Activated CD4-positive, alpha-beta memory T cell treated with anti-CD3 and anti-CD28 coated beads for 36 hours (primary cell): ENCODE measurements around the gene LATS2. TPM values are rescaled to one million over a fixed set of nuclear protein-coding genes. Genes with fewer than 3 reads are reported as not detected.
"Not testable (repeated sequence)": the region's sequence is repeated elsewhere in the genome, so short reads cannot be mapped to it uniquely, and the experiment has no call there.

ENCODE experiments used
- CTCF ChIA-PET: fragments of 350-600 bp; sonication (Branson Sonifier 250); formaldehyde crosslinking; loops from one replicate; lab custom pipeline; 2021; ENCODE audit warnings: antibody characterized with exemption, inconsistent platforms; lab: Charles Lee
- POLR2A ChIA-PET: fragments of 350-600 bp; sonication (Branson Sonifier 250); formaldehyde crosslinking; loops from one replicate; lab custom pipeline; 2021; ENCODE audit warnings: antibody characterized with exemption; lab: Charles Lee
- DNase-seq: peaks from one replicate; pipeline ENCODE4 v3.0.0-alpha.2; 2020
- H3K27ac Mint-ChIP-seq: one replicate; pipeline ENCODE4 v1.8.0; 2021; ENCODE audit warnings: mixed read lengths
- H3K27me3 Mint-ChIP-seq: one replicate; pipeline ENCODE4 v1.8.0; 2021; ENCODE audit warnings: mixed read lengths
- H3K36me3 Mint-ChIP-seq: one replicate; pipeline ENCODE4 v1.8.0; 2021; ENCODE audit warnings: mixed read lengths
- H3K4me1 Mint-ChIP-seq: one replicate; pipeline ENCODE4 v1.8.0; 2021; ENCODE audit warnings: low read depth, mixed read lengths
- H3K4me3 Mint-ChIP-seq: one replicate; pipeline ENCODE4 v1.8.0; 2021; ENCODE audit warnings: mild to moderate bottlenecking, mixed read lengths
- H3K9me3 Mint-ChIP-seq: one replicate; pipeline ENCODE4 v1.8.0; 2021; ENCODE audit warnings: mixed read lengths
- intact Hi-C: fragments of 100-400 bp; cut with micrococcal nuclease; formaldehyde crosslinking; loops from one replicate; pipeline ENCODE4 v1.15.1; 2023
- total RNA-seq, 2 experiments: library from RNA; stranded (reverse); gene quantifications; one replicate each; pipeline ENCODE4 v1.2.3, GENCODE V29; 2021

LATS2 gene
- total RNA-seq, 2 experiments from 2014 or later, result 4.0 to 6.8 TPM

- Mint-ChIP-seq H3K27ac (no peak overlapping the region), H3K4me1 (peaks cover 4% of the 10 kb centered on the region), H3K36me3 (no peaks in the 10 kb centered on the region), H3K4me3 (no peak overlapping the region), H3K9me3 (no peaks in the 10 kb centered on the region), H3K27me3 (peaks cover 9% of the 10 kb centered on the region)
- intact Hi-C loops, result no loop called here
- DNase-seq, result no peak
- ChIA-PET POLR2A (no interaction called here), CTCF (interaction anchor here (0.7 to 0.9 kb wide), 2 partner anchors 8 to 109 kb away, joined by 3 read pairs; no protein-coding TSS in a partner anchor)
Measured at GRCh38 chr13:21053231-21053630, 8.2 kb downstream of the LATS2 start.

- H3K27ac Mint-ChIP-seq, result no peak overlapping the region
- DNase-seq, result no peak
- H3K36me3 Mint-ChIP-seq, result no peaks in the 10 kb centered on the region
- CTCF ChIA-PET, result no interaction called here
- POLR2A ChIA-PET, result interaction anchor here (0.7 kb wide), 1 partner anchor 128 kb away, joined by 3 read pairs; no protein-coding TSS in a partner anchor
- H3K4me1 Mint-ChIP-seq, result peaks cover 4% of the 10 kb centered on the region
- intact Hi-C loops, result no loop called here
- peaks cover 9% of the 10 kb centered on the region for H3K27me3 Mint-ChIP-seq
- H3K9me3 Mint-ChIP-seq, result no peaks in the 10 kb centered on the region
- no peak overlapping the region for H3K4me3 Mint-ChIP-seq
Measured at GRCh38 chr13:21051675-21052074, 9.7 kb downstream of the LATS2 start.

- Mint-ChIP-seq H3K4me3 (no peak overlapping the region), H3K27ac (no peak overlapping the region), H3K4me1 (peaks cover 4% of the 10 kb centered on the region), H3K36me3 (no peaks in the 10 kb centered on the region), H3K27me3 (peaks cover 9% of the 10 kb centered on the region), H3K9me3 (no peaks in the 10 kb centered on the region)
- POLR2A ChIA-PET, result interaction anchor here (0.7 kb wide), 1 partner anchor 130 kb away, joined by 3 read pairs; no protein-coding TSS in a partner anchor
- intact Hi-C loops, result no loop called here
- CTCF ChIA-PET, result no interaction called here
- DNase-seq, result peak; percentile 40
Measured at GRCh38 chr13:21050288-21051197, 10.8 kb downstream of the LATS2 start.

- H3K27ac Mint-ChIP-seq, CTCF ChIA-PET: not testable (repeated sequence)
Measured at GRCh38 chr13:21049731-21050130, 11.7 kb downstream of the LATS2 start.

GRCh38 chr13:21048901-21049698 is 12.3 kb downstream of the LATS2 start:
- peaks cover 4% of the 10 kb centered on the region for H3K4me1 Mint-ChIP-seq
- no peak overlapping the region for H3K4me3 Mint-ChIP-seq
- DNase-seq, result no peak
- H3K9me3 Mint-ChIP-seq, result no peaks in the 10 kb centered on the region
- H3K27ac Mint-ChIP-seq, result no peak overlapping the region
- H3K36me3 Mint-ChIP-seq, result no peaks in the 10 kb centered on the region
- peaks cover 9% of the 10 kb centered on the region for H3K27me3 Mint-ChIP-seq
- POLR2A ChIA-PET, result no interaction called here
- CTCF ChIA-PET, result no interaction called here
- intact Hi-C loops, result no loop called here

More at GRCh38 chr13:21049731-21050130, 11.7 kb downstream of the LATS2 start:
- H3K9me3 Mint-ChIP-seq, intact Hi-C loops, H3K36me3 Mint-ChIP-seq, H3K27me3 Mint-ChIP-seq, POLR2A ChIA-PET, H3K4me1 Mint-ChIP-seq, DNase-seq, H3K4me3 Mint-ChIP-seq: not testable (repeated sequence)

GRCh38 chr13:21047591-21048282 is 13.6 kb downstream of the LATS2 start:
- ChIA-PET POLR2A (interaction anchor here (0.8 kb wide), 1 partner anchor 537 kb away, joined by 3 read pairs; no protein-coding TSS in a partner anchor), CTCF (no interaction called here)
- no peaks in the 10 kb centered on the region for H3K9me3 Mint-ChIP-seq
- no peak overlapping the region for H3K27ac Mint-ChIP-seq
- no peaks in the 10 kb centered on the region for H3K4me1 Mint-ChIP-seq
- peaks cover 9% of the 10 kb centered on the region for H3K27me3 Mint-ChIP-seq
- intact Hi-C loops, result no loop called here
- no peak overlapping the region for H3K4me3 Mint-ChIP-seq
- no peaks in the 10 kb centered on the region for H3K36me3 Mint-ChIP-seq
- DNase-seq, result no peak

- ChIA-PET CTCF (no interaction called here), POLR2A (interaction anchor here (0.8 kb wide), 1 partner anchor 537 kb away, joined by 3 read pairs; no protein-coding TSS in a partner anchor)
- no peak for DNase-seq
- Mint-ChIP-seq H3K27ac (no peak overlapping the region), H3K27me3 (peaks cover 9% of the 10 kb centered on the region), H3K36me3 (no peaks in the 10 kb centered on the region), H3K9me3 (no peaks in the 10 kb centered on the region), H3K4me1 (no peaks in the 10 kb centered on the region), H3K4me3 (no peak overlapping the region)
- intact Hi-C loops, result no loop called here
Measured at GRCh38 chr13:21047087-21047486, 14.3 kb downstream of the LATS2 start.

GRCh38 chr13:21046203-21046602 is 15.2 kb downstream of the LATS2 start:
- Mint-ChIP-seq H3K4me1 (no peaks in the 10 kb centered on the region), H3K4me3 (no peak overlapping the region), H3K27ac (no peak overlapping the region), H3K9me3 (no peaks in the 10 kb centered on the region), H3K36me3 (no peaks in the 10 kb centered on the region), H3K27me3 (peaks cover 8% of the 10 kb centered on the region)
- intact Hi-C loops, result no loop called here
- ChIA-PET POLR2A (no interaction called here), CTCF (no interaction called here)
- DNase-seq, result no peak

- peaks cover 2% of the 10 kb centered on the region for H3K27me3 Mint-ChIP-seq
- H3K9me3 Mint-ChIP-seq, result no peaks in the 10 kb centered on the region
- no peak overlapping the region for H3K4me3 Mint-ChIP-seq
- H3K4me1 Mint-ChIP-seq, result no peaks in the 10 kb centered on the region
- no peaks in the 10 kb centered on the region for H3K36me3 Mint-ChIP-seq
- POLR2A ChIA-PET, result no interaction called here
- DNase-seq, result no peak
- intact Hi-C loops, result no loop called here
- H3K27ac Mint-ChIP-seq, result no peak overlapping the region
- CTCF ChIA-PET, result interaction anchor here (0.6 kb wide), 1 partner anchor 8 kb away, joined by 3 read pairs; no protein-coding TSS in a partner anchor
Measured at GRCh38 chr13:21045100-21045499, 16.3 kb downstream of the LATS2 start.

- no peaks in the 10 kb centered on the region for H3K9me3 Mint-ChIP-seq
- no peaks in the 10 kb centered on the region for H3K36me3 Mint-ChIP-seq
- H3K27ac Mint-ChIP-seq, result no peak overlapping the region
- H3K27me3 Mint-ChIP-seq, result no peaks in the 10 kb centered on the region
- intact Hi-C loops, result no loop called here
- no peak for DNase-seq
- ChIA-PET CTCF (interaction anchor here (0.6 kb wide), 1 partner anchor 342 kb away, joined by 3 read pairs; no protein-coding TSS in a partner anchor), POLR2A (no interaction called here)
- H3K4me1 Mint-ChIP-seq, result peaks cover 6% of the 10 kb centered on the region
- H3K4me3 Mint-ChIP-seq, result no peak overlapping the region
Measured at GRCh38 chr13:21043898-21044297, 17.5 kb downstream of the LATS2 start.

- ChIA-PET CTCF (no interaction called here), POLR2A (no interaction called here)
Measured at GRCh38 chr13:21040120-21040826, 21.1 kb downstream of the LATS2 start.

More at GRCh38 chr13:21040120-21040826, 21.1 kb downstream of the LATS2 start:
- no peak for DNase-seq
- no peaks in the 10 kb centered on the region for H3K27me3 Mint-ChIP-seq
- intact Hi-C loops, result no loop called here
- H3K27ac Mint-ChIP-seq, result no peak overlapping the region
- H3K4me3 Mint-ChIP-seq, result no peak overlapping the region
- peaks cover 8% of the 10 kb centered on the region for H3K4me1 Mint-ChIP-seq
- no peaks in the 10 kb centered on the region for H3K9me3 Mint-ChIP-seq
- H3K36me3 Mint-ChIP-seq, result no peaks in the 10 kb centered on the region
